Measurements from ENCODE around the gene HDAC10.

HDAC10 gene

DNA sequence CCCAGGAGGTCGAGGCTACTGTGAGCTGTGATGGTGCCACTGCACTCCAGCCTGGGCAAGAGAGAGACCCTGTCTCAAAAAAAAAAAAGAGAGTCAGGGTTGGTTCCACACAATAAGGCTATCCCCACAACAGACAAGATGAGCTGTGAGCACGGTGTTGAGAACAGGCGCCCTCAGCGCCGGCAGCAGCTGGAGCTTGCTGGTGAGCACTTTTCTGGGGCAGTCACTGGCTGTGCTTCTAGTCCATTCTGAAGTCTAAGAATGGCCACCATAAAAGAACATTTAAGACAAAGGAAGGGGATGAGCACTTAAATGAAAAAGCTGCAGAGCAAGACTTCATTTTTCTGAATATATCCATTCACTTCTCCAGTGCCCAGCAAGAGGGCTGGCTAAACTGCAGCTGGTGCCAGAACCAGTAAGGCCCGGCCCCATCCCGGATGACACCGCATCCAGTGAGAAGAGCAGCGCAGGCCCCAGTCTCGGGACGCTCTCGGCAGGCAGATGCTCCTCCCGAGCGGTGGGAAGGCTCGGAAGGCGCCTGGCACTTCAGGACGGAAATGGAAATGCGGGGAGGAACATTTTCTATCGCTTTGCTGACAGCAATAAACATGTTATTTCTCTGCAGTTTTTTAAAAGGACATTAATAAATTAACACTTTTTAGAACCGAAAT is 18.4 kb downstream of the HDAC10 start:
- DNase-seq = no peak

DNA sequence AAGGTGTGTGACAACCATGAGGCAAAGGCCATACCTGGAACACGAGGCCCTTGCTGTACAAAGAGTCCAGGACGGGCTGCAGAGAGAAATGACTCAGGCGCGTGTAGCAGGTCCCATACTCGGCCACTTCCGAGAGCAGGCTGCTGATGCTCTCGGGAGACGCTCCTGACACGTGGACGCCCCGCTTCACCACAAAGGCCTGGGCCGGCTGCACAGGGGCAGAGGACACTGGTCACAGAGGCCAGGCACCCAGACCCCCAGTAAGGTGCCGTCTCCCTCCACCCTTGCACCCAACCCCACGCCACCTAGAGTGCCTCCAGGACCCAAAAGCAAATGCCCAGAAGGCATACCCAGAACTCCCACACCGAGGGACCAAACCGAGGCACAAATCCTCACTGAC is 21.7 kb downstream of the HDAC10 start:
- no peak for DNase-seq

DNA sequence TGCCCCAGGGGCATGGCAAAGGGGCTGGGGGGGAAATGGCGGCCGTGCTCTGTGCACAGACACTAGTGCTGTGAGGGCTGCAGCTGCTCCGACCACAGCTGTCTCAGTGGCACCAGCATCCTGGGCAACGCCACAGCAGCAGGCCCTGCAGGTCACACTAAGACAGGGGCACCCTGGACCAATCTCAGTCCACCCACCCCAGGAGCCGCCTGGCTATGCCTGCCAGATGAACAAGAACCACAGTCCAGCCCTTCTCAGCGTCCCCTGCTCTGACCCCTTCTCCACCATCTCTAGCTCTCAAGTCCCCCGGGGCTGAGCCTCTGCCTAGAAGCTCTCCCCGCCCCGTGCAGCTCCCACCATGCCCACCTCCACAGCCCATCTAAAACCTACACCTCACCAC is 22.7 kb downstream of the HDAC10 start:
- no peak for DNase-seq

DNA sequence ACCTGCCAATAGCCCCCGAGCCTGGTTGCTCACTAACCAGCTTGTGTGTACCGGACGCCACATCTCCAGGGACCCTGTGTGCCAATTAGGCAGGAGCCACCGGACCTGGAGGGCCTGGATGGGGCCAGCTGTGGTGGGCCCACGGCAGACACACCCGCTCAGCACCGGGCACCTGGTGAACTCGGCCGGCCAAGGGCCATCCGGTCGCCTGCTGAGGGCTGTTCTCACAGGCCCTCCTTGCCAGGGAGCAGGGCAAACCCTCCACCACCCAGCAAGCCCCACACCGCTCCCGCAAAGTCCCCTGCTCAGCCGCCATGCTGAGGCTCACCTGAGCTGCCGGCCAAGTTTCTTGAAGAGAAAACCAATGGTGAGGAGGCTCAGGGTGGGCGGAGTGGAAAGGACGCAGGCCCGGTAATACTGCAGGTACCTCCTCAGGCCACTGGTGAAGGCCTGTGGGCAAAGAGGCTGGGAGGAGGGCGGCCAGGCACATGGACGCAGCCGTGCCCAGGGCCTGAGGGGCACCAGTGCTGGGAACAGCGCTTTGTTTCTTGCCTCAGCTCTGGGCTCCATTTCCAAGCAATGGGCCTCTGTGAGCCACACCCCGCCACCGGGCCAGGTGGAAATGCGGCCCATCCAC is 23.4 kb downstream of the HDAC10 start:
- DNase-seq = no peak

DNA sequence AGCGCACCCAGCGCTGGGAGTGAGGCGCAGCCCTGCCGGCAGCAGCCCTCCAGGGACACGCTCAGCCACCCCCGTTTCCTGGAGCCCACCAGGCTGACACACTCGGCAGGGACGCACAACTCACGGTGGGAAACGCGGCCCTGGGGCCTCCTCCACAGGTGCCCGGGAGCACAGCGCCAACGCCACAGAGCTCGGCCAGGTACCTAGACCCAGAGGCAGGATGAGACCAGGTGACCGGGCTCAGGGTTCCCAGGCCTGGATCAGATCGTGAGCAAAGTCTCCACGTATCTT is 24.2 kb downstream of the HDAC10 start:
- DNase-seq = no peak

DNA sequence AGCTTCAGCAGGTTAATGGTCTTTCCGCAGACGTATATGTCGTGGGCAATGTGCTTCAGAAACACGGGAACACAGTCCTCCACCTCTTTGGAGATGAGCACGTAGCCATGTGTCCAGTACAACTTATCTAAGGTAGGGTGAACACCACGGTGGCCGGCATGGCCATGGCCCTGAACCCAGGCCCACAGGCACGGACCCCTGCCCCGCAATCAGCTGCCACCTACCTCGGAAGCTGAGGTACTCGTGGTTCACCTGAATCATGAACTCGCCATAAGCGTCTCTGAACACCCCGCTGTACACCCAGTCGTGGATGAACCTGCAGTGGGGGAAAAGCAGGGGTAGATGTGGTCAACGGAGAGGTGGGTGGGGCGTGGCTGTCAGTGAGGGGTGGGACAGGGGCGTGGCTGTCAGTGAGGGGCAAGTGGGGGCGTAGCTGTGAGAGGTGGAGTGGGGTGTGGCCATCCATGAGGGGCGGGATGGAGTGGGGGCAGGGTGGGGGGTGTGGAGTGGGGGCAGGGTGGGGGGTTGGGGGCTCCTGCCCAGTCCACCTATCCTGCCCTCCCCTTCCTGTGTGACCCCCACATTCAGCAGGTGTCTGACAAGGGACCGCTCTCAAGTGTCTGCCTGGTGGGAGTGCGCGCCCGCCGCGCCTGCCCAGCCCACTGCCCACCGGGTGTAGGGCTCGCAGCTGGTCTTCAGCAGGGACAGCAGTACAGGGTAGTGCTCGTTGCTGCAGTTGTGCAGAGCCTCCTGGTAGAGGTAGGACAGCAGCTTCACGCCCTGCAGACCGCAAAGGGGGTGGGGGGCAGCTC is 24.8 kb downstream of the HDAC10 start:
- DNase-seq = no peak

DNA sequence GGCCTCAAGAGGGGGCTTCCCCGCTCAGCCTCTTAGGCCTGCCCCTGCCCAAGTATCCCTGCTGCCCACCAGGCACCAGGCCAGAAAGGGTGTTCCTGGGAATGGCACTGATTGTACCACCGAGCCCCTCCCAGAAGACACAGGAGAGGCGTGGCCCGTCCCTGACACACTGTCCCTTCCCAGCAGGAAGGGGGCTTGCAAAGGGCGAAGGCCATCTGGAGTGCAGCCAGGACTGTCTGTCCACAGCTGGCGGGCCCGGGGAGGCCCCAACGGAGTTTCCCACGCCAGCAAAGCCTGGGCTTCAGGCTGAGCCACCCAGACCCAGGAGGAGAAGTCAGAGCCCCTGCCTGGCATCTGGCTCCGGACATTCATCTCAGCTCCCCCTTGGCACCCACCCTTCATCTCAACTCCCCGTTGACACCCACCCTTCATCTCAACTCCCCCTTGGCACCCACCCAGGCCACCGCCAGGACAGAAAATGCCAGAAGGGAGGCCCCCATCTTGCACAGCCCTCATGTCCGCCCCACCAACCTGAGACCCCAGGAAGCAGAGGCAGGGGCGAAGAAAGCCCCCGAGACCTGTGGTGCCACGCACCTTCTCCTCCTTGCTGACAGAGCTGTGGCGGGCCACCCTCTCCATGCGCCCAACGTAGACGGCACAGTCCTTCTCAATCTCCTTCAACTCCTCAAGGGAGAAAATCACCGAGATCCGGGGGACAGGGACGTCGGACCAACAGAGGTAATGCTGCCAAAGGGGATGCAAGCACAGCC is 25.7 kb downstream of the HDAC10 start:
- no peak for DNase-seq

DNA sequence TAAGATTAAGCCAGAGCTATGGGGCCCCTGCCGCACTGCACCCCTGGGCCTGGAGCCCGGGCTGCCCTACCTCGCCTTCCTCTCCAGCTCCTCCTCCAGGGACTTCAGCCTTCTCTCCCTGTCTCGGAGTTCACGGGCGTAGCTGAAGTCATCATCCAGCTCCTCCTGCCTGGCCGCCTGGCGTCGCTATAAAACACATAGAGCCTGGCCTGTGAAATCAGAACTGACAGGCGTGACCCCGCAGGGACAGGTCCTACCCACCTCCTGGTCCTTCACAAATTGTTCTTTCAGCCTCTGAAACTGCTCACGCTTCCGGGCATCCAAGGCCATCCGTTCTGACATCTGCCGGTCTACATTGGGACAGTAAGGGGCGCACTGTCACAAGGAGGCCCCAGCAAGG is 27.0 kb downstream of the HDAC10 start:
- no peak for DNase-seq

DNA sequence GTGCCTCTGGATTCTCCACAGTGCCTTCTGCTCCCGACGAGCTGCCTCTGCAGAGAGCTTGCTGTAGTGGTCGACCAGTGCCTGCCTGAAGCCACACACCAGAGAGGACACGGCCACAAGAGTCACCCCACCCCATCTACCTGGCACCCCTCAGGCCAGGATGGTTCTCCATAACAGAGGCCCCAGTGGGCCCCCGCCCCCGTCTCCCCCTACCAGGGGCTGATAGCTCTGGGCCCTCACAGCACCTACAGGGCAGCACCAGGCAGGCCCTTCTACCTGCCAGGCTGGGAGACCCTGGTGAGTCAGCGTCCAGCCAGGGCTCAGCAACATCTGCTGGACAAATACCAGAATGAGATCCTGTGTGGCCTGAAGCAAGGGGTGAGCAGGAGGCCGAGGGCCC is 28.6 kb downstream of the HDAC10 start:
- no peak for DNase-seq

DNA sequence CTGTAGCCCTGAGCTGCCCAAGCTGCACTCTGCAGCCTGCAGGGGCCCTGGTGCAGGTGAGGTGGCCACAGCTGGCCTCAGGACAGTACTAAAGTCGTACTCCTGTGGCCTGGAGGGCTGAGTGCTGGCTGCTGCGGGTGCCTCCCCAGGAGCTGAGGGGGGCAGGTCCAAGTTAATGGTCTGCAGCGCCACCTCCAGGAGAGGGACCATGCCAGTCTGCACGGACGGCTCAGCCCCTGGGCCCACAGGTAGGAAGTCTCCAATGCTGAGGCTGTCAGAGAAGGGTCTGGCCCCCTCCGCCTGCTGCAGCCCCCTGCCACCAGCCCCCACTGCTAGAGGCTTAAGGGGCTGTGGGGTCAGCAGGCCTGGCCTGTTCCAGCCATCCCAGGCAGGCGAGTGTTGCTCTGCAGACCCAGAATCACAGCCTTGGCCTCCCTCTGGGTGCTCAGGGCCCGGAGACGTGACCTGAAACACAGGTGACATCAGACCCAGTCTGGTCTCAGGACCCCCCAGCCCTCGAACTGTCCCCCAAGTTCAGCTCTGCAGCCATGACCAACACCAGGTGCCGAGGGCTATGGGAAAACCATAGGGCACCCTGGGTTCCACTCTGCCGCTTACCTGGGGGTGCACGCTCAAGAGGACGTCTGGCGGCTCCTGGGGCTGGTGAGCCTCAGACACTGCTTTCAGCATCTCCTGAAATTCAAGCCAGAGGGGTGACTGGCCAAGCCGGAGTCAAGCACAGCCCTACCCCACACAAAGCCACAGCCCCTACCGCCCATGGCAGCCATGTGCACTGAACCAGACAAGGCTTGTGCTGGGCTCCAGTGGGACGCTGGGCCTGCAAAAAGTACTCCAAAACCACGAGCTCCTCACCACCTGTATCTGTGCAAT is 29.4 kb downstream of the HDAC10 start:
- no peak for DNase-seq

DNA sequence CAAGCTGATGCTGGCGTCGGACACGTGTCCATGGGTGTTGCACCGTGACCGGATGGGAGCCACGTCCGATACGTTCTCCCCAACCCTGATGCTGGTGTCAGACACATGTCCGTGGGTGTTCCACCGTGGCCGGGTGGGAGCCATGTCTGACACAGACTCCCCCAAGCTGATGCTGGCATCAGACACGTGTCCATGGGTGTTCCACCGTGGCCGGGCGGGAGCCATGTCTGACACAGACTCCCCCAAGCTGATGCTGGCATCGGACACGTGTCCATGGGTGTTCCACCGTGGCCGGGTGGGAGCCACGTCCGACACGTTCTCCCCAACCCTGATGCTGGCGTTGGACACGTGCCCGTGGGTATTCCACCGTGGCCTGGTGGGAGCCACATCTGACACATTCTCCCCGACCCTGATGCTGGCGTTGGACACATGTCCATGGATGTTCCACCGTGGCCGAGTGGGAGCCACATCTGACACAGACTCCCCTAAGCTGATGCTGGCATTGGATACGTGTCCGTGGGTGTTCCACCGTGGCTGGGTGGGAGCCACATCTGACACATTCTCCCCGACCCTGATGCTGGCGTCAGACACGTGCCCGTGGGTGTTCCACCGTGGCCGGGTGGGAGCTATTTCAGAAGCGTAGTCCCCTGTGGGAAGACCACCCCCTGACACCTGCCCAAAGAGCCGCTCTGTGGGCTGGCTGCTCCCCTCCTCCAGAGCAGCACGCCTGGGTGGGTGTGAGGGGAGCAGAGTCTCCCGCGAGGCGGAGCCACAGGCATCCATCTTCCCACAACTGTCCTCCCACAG is 30.3 kb downstream of the HDAC10 start:
- DNase-seq = no peak

DNA sequence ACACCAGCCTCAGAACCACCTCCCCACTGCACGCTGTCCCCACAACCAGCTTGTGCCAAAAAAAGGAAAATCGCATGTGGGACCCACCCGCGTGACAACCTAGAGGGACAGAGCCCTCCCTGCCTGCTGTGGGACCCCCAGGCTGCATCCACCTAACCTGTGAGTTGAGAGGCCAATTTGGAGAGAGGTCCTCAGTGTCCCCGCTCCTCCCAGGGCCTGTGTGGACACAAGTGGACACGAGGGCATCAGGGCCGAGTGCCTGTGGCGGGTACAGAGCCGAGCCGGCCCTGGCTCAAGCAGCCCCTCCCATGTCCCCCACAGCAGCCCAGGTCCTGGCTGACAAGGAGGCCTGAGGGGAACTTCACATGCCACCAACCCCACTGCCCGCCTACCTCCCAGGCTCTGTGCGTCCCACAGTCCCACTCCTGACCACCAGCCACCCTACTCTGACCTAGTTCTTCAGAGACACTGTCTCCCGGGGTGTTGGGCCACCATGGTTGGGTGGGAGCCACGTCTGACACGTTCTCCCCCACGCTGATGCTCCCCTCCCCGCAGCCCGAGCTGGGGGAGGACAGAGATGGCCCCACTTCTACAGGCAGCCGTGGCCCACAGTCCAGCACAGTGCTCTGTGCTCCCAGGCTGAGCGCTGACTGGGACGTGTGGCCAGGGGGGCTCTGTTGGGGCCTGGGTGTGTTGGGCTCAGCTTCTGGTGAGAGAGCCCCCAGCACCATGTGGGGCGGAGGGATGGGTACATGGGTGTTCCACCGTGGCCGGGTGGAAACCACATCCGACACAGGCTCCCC is 31.1 kb downstream of the HDAC10 start:
- no peak for DNase-seq

DNA sequence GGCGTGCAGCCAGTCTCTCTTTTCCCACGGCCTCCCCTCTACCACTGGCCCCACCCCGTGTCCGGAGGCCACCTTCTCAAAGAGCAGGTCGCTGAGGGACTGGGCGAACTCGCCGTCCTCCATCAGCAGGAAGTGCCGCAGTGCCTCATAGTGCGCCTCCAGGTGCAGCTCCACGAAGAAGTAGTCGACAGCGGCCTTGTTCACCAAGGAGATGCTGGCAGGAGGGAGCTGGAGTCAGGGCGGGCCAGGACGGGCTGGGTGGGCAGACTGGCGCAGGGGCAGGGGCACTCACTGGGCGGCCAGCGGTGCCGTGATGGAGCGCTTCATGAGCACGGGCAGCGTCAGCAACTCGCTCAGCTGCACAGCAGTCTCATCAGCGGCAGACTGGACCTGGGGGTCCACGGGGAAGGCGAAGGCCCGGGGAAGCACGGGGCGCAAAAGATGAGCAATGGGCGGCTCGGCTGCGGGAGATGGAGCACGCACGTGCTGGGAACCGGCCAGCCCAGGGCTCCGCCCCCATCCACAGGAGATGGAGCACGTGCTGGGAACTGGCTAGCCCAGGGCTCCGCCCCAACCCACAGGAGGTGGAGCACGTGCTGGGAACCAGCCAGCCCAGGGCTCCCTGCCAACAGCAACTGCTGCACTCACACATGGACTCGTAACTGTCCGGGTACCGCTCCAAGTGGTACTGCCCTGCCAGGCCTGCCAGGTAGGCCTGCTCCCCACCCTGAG is 31.9 kb downstream of the HDAC10 start:
- DNase-seq = no peak

DNA sequence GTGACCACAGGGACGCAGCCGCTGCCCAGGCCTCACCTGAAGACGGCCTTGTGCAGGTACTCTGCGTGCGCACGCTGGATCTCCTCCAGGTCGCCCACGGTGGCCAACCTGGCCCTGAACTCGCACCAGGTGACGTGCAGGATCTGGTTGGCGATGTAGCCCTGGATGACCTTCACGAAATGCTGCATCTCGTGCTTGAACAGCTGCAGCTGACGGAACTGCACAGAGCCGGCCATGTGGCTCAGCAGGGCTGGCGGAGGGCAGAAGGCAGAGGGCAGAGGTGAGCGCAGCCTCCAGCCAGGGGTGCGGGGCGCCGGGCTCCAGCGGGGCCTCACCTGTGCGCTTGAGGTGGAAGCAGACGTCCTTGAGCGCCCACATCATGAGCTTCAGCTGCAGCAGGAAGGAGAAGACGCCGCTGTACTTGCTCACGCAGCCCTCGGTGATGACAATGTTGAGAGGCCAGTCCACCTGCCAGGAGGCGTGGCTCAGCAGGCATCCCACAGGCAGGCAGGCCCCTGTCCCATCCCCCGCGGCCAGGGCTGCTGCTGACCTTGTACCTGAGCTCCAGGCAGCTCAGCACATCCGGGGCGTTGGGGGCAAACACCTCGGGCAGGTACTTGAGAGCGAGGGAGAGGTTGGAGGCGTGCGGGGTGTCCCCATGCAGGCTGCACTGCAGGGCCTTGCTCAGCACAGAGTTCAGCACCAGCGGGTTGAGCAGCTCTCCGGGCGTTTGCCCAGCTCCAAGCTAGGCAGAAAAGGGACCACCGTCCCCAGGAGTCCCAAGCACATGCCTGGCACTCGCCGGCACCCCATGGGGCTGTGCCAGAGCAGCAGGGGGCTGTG is 32.7 kb downstream of the HDAC10 start:
- no peak for DNase-seq

DNA sequence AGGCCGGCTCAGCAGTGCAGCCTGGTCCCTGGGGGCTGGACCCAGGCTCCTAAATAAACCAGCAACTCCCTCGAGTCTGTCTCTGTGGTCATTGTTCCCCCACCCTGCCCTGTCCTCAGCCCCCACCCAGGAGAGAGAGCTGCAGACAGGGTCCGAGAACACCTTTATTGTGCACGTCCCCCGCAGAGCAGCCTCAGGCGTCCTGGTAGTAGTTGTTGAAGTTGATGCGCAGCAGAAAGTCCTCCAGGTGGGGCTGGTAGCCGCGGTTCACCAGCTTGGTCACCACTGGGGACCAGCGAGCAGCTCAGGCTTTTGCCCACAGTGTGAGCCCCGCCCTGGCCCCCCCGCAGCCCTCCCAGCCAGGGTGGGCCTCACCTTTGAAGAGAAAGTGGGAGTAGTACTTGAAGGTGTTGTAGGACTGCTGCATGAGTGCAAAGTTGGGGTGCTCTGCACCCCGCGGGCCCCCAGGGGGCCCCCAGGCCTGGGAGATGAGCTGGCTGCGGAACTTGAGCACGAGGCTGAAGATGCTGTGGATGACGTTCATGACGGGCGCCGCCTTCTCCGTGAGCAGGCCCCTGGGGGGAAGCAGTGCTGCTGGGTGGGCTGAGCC is 33.4 kb downstream of the HDAC10 start:
- no peak for DNase-seq

DNA sequence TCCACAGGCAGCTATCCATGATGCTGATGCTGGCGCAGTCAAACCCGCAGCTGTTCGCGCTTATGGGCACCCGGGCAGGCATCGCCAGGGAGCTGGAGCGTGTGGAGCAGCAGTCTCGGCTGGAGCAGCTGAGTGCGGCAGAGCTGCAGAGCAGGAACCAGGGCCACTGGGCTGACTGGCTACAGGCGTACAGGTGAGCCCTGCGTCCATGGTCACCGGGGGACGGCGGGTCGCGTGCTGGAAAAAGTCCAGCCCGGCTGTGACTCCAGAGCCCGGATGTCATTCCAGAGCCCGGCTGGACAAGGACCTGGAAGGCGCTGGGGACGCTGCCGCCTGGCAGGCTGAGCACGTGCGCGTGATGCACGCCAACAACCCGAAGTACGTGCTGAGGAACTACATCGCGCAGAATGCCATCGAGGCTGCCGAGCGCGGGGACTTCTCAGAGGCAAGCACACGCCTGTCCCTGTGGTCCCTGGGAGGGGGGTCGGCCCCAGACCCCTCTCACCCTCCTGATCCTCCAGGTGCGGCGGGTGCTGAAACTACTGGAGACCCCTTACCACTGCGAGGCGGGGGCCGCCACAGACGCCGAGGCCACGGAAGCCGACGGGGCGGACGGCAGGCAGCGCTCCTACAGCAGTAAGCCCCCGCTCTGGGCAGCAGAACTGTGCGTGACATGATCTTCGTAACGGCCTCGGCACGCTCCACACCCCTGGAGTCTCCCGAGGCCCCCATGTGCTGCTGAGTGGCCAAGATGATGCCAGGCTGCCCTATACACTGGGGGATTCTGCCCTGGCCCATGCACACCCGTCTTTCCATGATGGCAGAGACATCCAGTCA is 34.2 kb downstream of the HDAC10 start:
- no peak for DNase-seq

DNA sequence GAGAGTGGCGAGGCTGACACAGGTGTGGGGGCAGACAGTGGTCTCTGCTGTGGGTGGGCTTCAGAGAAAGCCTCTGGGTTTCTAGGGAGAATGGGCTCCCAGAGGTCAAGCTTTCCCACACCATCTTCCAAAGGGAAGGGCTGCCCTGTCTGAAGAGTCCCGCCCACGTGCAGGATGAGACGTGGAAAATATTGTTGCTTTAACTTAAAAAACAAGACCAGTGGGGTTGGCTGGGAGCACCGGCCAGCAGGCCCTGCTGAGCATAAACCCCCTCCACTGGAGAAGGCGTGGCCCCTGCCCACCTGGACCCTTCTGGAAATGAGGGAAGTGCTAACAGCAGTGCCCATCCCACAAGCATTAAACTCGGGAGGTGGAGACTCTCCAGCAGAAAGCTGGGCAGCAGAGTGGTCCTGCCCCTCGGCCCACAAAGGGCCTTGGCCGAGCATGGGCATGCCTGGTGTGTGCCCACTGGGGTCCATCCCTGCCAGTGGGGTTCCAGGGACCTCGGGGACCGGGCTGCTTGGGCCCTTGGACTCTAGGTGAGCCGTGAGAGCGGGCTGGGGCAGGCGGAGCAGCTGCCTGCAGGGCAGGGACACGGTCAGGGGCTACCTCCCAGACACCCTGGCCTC is 34.9 kb downstream of the HDAC10 start:
- no peak for DNase-seq

All from activated T-cell treated with anti-CD3 and anti-CD28 coated beads, Interleukin-2, amount 50 U/mL, for 1 hour (primary cell).